ENCODE data around the gene C17orf58. TPM values are rescaled to one million over a fixed set of nuclear protein-coding genes. Genes with fewer than 3 reads are reported as not detected.
A peak's percentile ranks its signal among the peaks of the same experiment; 100 is the strongest.

C17orf58 gene
- total RNA-seq, 3 donors from 2014 or later: 6.4 to 11.1 (median 8.4) TPM

- no peak for ATAC-seq
- TF ChIP-seq, protein P1, sequence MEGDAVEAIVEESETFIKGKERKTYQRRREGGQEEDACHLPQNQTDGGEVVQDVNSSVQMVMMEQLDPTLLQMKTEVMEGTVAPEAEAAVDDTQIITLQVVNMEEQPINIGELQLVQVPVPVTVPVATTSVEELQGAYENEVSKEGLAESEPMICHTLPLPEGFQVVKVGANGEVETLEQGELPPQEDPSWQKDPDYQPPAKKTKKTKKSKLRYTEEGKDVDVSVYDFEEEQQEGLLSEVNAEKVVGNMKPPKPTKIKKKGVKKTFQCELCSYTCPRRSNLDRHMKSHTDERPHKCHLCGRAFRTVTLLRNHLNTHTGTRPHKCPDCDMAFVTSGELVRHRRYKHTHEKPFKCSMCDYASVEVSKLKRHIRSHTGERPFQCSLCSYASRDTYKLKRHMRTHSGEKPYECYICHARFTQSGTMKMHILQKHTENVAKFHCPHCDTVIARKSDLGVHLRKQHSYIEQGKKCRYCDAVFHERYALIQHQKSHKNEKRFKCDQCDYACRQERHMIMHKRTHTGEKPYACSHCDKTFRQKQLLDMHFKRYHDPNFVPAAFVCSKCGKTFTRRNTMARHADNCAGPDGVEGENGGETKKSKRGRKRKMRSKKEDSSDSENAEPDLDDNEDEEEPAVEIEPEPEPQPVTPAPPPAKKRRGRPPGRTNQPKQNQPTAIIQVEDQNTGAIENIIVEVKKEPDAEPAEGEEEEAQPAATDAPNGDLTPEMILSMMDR (IDR thresholded peaks at IDR 0.05): no peak
Measured at GRCh38 chr17:67950945-67951344, 45.3 kb downstream of the C17orf58 start.

DNA sequence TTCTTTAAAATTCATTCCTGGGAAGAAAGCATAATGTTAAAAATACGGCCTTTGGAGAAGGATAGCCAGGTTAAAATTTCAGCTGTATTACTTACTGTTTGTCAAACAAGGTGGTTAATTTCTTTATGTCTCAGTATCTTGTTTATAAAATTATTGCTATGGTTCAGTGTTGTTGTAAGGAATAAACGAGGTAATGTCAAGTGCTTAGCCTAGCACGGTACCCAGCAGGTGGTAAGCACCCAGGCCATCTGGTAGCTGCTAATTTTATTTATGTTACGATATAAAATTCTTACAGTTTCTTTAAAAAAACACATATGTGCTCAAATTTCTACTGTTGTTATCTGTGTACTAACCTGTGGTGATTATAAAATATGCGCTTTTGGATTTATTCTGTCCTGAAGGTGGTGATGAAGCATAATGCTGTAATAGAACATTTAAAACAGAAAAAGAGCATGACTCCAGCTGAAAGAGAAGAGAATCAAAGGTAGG lies 48.9 kb downstream of the C17orf58 start:
- ATAC-seq (no peak), DNase-seq (no peak)
- H3K4me3 ChIP-seq: no peak overlapping the region
- no peaks in the 10 kb centered on the region for H3K4me1 ChIP-seq (ENCODE audit: low read depth)
- peaks cover 20% of the 10 kb centered on the region for H3K36me3 ChIP-seq (ENCODE audit: low read depth)
- intact Hi-C loops (cut with DNase I, micrococcal nuclease): no loop called here
- no peaks in the 10 kb centered on the region for H3K9me3 ChIP-seq
- TF ChIP-seq, protein P1 (IDR thresholded peaks at IDR 0.05): no peak

More at GRCh38 chr17:67950945-67951344, 45.3 kb downstream of the C17orf58 start:
- Histone ChIP-seq H3K4me3 (no peak overlapping the region), H3K9me3 (no peaks in the 10 kb centered on the region), H3K4me1 (ENCODE audit: low read depth) (no peaks in the 10 kb centered on the region), H3K36me3 (ENCODE audit: low read depth) (peaks cover 14% of the 10 kb centered on the region)
- DNase-seq: no peak
- intact Hi-C loops (cut with DNase I, micrococcal nuclease): loop anchor here in 1 of 2 donors (10.0 kb wide), 1 partner anchor 64 kb away; no protein-coding TSS in a partner anchor

DNA sequence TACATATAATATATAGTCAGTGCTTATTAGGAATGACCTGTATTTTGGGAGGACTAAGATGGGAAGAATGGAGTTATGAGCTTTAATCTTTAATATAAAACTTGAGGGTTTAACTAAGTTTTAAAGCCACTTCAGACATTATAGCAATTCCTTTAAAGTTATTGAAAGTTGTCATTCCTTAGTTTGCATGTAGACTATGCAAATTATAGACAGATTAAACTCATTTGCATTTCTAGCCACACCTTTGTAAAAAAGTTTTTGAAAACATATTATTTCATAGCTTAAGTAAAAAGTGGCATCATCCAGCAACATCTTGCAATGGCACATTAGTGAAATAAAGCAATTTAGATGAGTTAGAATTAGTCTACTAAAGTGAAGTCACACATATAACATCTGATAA lies 49.8 kb downstream of the C17orf58 start:
- Histone ChIP-seq H3K4me1 (ENCODE audit: low read depth) (no peaks in the 10 kb centered on the region), H3K4me3 (no peak overlapping the region), H3K36me3 (ENCODE audit: low read depth) (peaks cover 20% of the 10 kb centered on the region), H3K9me3 (no peaks in the 10 kb centered on the region)
- intact Hi-C loops (cut with DNase I, micrococcal nuclease): no loop called here
- no peak for DNase-seq
- ATAC-seq: no peak
- TF ChIP-seq, protein P1 (IDR thresholded peaks at IDR 0.05): no peak

DNA sequence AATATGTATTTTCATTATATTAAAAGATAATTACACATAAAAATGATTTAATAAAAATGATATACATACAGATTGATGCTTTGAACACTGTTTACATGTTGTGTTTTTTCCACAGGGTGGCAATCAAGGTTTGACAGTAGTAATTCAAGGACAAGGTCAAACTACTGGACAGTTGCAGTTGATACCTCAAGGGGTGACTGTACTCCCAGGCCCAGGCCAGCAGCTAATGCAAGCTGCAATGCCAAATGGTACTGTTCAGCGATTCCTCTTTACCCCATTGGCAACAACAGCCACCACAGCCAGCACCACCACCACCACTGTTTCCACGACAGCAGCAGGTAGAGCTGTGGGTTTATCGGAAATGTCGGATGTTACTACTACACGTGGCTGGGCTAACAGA lies 52.2 kb downstream of the C17orf58 start:
- ATAC-seq (no peak), DNase-seq (no peak)
- H3K4me3 ChIP-seq: no peak overlapping the region
- peaks cover 20% of the 10 kb centered on the region for H3K36me3 ChIP-seq (ENCODE audit: low read depth)
- intact Hi-C loops (cut with DNase I, micrococcal nuclease): no loop called here
- no peaks in the 10 kb centered on the region for H3K9me3 ChIP-seq
- no peaks in the 10 kb centered on the region for H3K4me1 ChIP-seq (ENCODE audit: low read depth)
- TF ChIP-seq, protein P1 (IDR thresholded peaks at IDR 0.05): no peak

- Histone ChIP-seq H3K4me1 (ENCODE audit: low read depth) (no peaks in the 10 kb centered on the region), H3K36me3 (ENCODE audit: low read depth) (peaks cover 14% of the 10 kb centered on the region), H3K9me3 (no peaks in the 10 kb centered on the region), H3K4me3 (no peak overlapping the region)
- intact Hi-C loops (cut with DNase I, micrococcal nuclease): no loop called here
- TF ChIP-seq, protein P1 (IDR thresholded peaks at IDR 0.05): no peak
- ATAC-seq: peak; percentile 33
- DNase-seq: no peak
Measured at GRCh38 chr17:67942810-67943209, 53.5 kb downstream of the C17orf58 start.

Other genes starting within 250 kb of the C17orf58 start
- 100 to 1,000 TPM in 1 of 3 donors, 10 to 100 TPM in 2; 80.6 to 115 (median 90.0) TPM for gene BPTF, start 171.0 kb downstream of the C17orf58 start, total RNA-seq
- gene KPNA2, start 39.3 kb upstream of the C17orf58 start, total RNA-seq: 10 to 100 TPM; 15.2 to 50.3 (median 29.0) TPM

All from mucosa of descending colon (tissue), 3 donors.